SKM-1 (cell line): ENCODE results near the gene SEPTIN2.
"Not testable (repeated sequence)": the region's sequence is repeated elsewhere in the genome, so short reads cannot be mapped to it uniquely, and the experiment has no call there.

Source experiments
- DNase-seq: peaks from one replicate; lab custom pipeline; 2025; ENCODE audit not compliant: unreplicated experiment; lab: John Stamatoyannopoulos, UW

SEPTIN2 gene

GRCh38 chr2:241350530-241350877 is 34.8 kb downstream of the SEPTIN2 start:
- no peak for DNase-seq

DNA sequence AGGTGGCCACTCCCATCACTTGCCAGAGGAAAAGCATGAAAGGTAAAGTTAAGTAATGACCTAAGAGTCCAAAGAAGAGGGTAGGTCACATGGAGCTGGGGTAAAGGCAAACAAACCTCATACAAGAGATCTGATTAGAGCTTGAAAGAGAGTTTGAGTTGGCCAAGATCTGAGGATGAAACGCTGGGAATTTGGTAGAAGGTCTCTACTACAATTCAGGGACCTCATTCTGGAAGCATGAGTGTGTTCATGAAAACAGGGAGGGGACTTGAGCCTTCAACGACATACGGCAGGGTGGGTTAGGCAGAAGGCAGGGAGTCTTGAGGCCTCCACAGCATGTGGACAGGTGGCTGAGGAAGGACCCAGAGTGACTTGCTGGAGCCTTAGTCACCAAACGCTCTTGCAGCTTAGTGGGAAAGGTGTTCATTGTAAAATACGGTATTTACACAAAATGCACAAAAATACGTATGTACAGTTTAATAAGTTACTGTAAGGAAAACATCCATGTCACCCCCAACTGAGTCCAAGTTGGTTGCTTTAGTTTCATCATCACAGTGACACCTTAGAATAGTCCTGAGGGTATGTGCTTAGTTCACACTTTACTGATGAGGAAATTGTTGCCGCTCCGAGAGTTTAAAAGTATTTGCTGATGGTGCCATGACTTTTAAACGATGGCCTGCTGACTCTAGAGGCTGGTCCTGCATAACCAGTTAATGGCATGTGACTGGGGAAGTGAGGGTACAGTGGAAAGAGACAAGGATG is 35.3 kb downstream of the SEPTIN2 start:
- DNase-seq, result no peak

DNA sequence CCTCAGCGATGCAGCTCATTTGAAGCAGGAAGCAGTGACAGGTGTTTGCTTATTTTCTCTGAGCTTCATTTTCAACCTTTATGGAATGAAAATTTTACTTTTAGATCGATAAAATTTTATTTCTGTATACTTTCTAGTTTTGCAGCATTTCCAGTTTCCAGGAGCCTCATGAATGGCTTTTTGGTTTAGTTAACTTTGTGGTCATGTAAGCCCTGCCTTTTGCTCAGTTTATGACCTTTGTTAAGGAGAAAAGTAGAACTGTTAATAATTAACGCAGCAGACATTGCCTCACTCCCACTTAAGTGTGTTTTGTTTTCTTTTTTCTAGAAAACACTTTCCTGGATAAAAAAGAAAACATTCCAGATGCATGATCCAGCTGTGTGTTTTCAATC is 35.9 kb downstream of the SEPTIN2 start:
- no peak for DNase-seq

- no peak for DNase-seq
Observed at GRCh38 chr2:241352227-241352626, 36.5 kb downstream of the SEPTIN2 start.

- DNase-seq, result peak; percentile 12
Observed at GRCh38 chr2:241354668-241355658, 39.2 kb downstream of the SEPTIN2 start.

- DNase-seq, result peak; percentile 82
Observed at GRCh38 chr2:241355983-241356870, 40.5 kb downstream of the SEPTIN2 start, which contains the start of gene FARP2. TSS of gene FARP2 (plus strand) at chr2:241356285. CDS start at chr2:241373108, 16,823 bp downstream.

GRCh38 chr2:241356871-241357260 is 41.1 kb downstream of the SEPTIN2 start:
- DNase-seq, result no peak

GRCh38 chr2:241357531-241357930 is 41.8 kb downstream of the SEPTIN2 start:
- no peak for DNase-seq

- DNase-seq, result no peak
Observed at GRCh38 chr2:241358470-241358869, 42.7 kb downstream of the SEPTIN2 start.

- DNase-seq, result no peak
Observed at GRCh38 chr2:241359481-241360045, 43.8 kb downstream of the SEPTIN2 start.

DNA sequence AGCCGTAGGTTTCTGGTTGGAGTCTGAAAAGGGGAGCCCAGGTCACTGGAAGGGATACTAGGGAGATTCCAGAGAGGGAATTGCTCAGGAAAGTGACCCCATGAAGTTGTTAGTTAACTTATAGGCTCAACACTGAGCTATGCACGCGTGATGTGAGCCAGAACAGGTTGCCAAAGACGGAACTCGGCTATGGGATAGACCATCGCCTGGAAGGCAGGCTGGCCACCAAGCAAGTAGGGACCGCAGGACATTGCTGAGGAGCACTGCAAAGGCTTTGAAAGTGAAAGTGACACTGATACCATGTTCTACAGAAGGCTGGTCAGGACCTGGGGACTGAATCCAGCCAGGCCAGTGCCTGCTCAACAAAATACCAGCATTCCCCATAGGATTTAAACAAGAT is 47.7 kb downstream of the SEPTIN2 start:
- DNase-seq, result no peak

GRCh38 chr2:241364781-241365180 is 49.1 kb downstream of the SEPTIN2 start:
- DNase-seq, result no peak

GRCh38 chr2:241366678-241367077 is 51.0 kb downstream of the SEPTIN2 start:
- DNase-seq, result no peak

- no peak for DNase-seq
Observed at GRCh38 chr2:241368643-241369042, 52.9 kb downstream of the SEPTIN2 start.

DNA sequence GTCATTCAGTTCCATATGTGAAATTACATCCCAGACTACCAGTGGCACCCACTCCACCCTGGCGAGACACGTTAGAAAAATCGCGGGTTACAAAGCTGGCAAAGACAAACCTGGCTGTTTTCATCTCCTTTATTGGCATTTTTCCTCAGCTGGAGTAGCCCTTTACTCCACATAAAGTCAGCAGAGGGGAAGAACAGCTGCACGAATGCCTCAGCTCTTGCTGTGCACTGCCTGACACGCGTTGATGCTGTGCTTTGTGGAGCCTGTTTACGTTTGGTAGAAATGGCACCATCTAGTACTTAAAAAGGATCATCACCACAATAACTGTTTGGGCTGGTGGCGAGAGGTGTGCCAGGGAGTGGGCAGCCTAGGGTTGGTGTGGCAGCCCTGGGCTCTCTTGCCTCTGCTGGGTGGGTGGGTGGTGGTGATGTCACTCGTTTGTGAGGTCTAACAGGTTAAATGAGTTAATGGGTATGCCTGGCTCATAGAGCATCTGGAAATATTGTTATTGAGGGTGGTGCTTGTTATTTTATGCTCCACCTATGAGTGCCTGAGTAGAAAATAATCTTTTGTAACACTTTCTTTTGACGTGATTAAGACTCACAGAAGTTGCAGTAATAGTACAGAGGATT is 56.8 kb downstream of the SEPTIN2 start:
- no peak for DNase-seq

GRCh38 chr2:241373446-241373845 is 57.7 kb downstream of the SEPTIN2 start:
- no peak for DNase-seq

DNA sequence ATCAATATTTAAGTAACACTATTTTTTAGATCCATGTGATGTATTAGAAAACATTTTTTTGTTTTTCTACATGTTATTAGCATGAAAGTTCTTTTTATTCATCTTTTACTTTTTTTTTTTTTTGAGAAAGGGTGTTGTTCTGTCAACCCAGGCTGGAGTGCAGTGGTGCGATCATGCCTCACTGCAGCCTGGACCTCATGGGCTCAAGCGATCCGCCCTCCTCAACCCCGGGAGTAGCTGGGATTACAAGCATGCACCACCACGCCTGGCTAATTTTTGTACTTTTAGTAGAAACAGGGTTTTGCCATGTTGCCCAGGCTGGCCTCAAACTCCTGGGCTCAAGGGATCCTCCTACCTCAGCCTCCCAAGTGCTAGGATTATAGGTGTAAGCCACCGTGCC is 58.2 kb downstream of the SEPTIN2 start:
- DNase-seq, result not testable (repeated sequence)

- no peak for DNase-seq
Observed at GRCh38 chr2:241375300-241375699, 59.6 kb downstream of the SEPTIN2 start.

GRCh38 chr2:241376808-241377207 is 61.1 kb downstream of the SEPTIN2 start:
- no peak for DNase-seq

DNA sequence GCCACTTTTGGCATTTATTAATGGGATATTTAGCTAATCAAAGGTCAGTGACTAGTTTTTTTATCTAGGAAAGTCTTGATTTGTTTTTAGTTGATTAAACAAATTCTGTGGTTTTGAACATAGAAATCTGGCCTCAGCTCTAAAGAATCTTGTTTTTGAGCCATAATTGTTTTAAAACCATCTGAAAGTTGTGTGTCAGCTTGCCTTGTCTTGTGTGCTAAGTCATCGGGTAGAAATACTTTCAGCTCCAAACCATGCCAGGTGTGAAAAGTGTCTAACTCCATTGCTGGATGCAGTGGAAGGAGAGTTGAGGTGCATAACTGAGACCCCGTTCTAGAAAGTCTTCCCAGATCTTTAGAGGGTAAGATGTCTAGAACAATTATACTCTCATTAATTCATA is 63.1 kb downstream of the SEPTIN2 start:
- DNase-seq, result no peak
